ENCODE data around the gene SNX13. TPM values are rescaled to one million over a fixed set of nuclear protein-coding genes. Genes with fewer than 3 reads are reported as not detected.

The SNX13 gene
- total RNA-seq, 1 experiment from 2014 or later, result 29.0 TPM

DNA sequence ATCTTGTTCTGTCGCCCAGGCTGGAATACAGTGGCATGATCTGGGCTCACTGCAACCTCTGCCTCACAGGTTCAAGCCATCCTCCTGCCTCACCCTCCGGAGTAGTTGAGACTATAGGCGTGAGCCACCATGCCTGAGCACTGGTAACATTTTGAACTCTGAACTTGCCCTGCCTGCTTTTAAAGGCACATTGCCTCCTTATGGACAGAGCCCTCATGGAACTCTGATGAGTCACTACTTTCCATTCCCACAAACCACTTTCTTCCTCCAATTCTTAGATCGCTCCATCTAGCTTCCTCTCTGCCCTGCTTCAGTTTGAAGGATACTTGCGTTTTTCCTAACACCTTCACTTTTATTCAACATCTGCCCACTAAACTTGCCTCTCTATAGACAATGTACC lies 49.3 kb upstream of the SNX13 start:
- no peaks in the 10 kb centered on the region for H3K9me3 Mint-ChIP-seq
- no CpG with 5 or more reads among the region's 5 CpGs for WGBS (ENCODE audit: extremely low coverage, insufficient read length, low lambda C conversion rate)

More for the DNA sequence above, 49.3 kb upstream of the SNX13 start:
- H2BK120ac ChIP-seq (ENCODE audit: low read depth, low read length, poor library complexity, severe bottlenecking), result no peak overlapping the region
- no peak overlapping the region for H4K91ac ChIP-seq (ENCODE audit: insufficient read length, low read depth, low read length)
- H3K27me3 ChIP-seq (ENCODE audit: insufficient read depth, low read length), result no peaks in the 10 kb centered on the region
- no peaks in the 10 kb centered on the region for H3K79me1 ChIP-seq (ENCODE audit: insufficient read depth, low read depth, low read length, poor library complexity, severe bottlenecking)
- no peak overlapping the region for H3T11ph ChIP-seq (ENCODE audit: low read length)
- TF ChIP-seq, protein P1, sequence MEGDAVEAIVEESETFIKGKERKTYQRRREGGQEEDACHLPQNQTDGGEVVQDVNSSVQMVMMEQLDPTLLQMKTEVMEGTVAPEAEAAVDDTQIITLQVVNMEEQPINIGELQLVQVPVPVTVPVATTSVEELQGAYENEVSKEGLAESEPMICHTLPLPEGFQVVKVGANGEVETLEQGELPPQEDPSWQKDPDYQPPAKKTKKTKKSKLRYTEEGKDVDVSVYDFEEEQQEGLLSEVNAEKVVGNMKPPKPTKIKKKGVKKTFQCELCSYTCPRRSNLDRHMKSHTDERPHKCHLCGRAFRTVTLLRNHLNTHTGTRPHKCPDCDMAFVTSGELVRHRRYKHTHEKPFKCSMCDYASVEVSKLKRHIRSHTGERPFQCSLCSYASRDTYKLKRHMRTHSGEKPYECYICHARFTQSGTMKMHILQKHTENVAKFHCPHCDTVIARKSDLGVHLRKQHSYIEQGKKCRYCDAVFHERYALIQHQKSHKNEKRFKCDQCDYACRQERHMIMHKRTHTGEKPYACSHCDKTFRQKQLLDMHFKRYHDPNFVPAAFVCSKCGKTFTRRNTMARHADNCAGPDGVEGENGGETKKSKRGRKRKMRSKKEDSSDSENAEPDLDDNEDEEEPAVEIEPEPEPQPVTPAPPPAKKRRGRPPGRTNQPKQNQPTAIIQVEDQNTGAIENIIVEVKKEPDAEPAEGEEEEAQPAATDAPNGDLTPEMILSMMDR (conservative IDR thresholded peaks at IDR 0.05), result no peak
- DNase-seq, result no peak
- no peaks in the 10 kb centered on the region for H3K36me3 Mint-ChIP-seq (ENCODE audit: insufficient read depth in 1 of 3, low read depth in 3 of 3)
- H4K5ac ChIP-seq (ENCODE audit: insufficient read length, low read depth, low read length), result no peak overlapping the region
- no peak overlapping the region for H3K27ac Mint-ChIP-seq
- H2AK5ac ChIP-seq (ENCODE audit: insufficient read length, low read length), result no peak overlapping the region
- no peaks in the 10 kb centered on the region for H3K27me3 Mint-ChIP-seq (ENCODE audit: low read depth)
- no peak overlapping the region for H3K56ac ChIP-seq (ENCODE audit: insufficient read length, low read depth, low read length)
- no peak overlapping the region for H2BK20ac ChIP-seq (ENCODE audit: low read depth, low read length, poor library complexity, severe bottlenecking)
- H2BK5ac ChIP-seq (ENCODE audit: insufficient read length, low read length), result no peak overlapping the region
- H3K79me2 ChIP-seq (ENCODE audit: insufficient read depth, low read length), result no peaks in the 10 kb centered on the region
- H3K18ac ChIP-seq (ENCODE audit: insufficient read length, low read depth, low read length), result no peak overlapping the region
- no peak overlapping the region for H2AFZ ChIP-seq (ENCODE audit: low read length)
- no peak overlapping the region for H3K27ac ChIP-seq (ENCODE audit: insufficient read length, low read depth, low read length)
- H3K4me1 ChIP-seq (ENCODE audit: insufficient read depth, low read length), result no peaks in the 10 kb centered on the region
- no peak overlapping the region for H4K8ac ChIP-seq (replicated peaks; ENCODE audit: insufficient read length, low read depth, low read length)
- H3K9ac ChIP-seq (ENCODE audit: extremely low read depth, insufficient read length, low read length), result no peak overlapping the region
- no peak overlapping the region for H3K14ac ChIP-seq (ENCODE audit: insufficient read depth, low read length)
- no peaks in the 10 kb centered on the region for H3K9me3 ChIP-seq (ENCODE audit: control insufficient read depth, low read depth, low read length)
- H3K4me3 Mint-ChIP-seq, result no peak overlapping the region
- H3K4me1 Mint-ChIP-seq, result peaks cover 4 to 5% of the 10 kb centered on the region in 2 experiments; a peak in 2 of 4 replicates
- H3K23ac ChIP-seq (ENCODE audit: insufficient read length, low read depth, low read length), result no peak overlapping the region
- H3K4ac ChIP-seq (ENCODE audit: low read depth, low read length), result no peak overlapping the region
- H2BK15ac ChIP-seq (ENCODE audit: low read depth, low read length), result no peak overlapping the region
- H3K23me2 ChIP-seq (ENCODE audit: insufficient read length, low read depth, low read length, poor library complexity, severe bottlenecking), result no peaks in the 10 kb centered on the region
- no peak overlapping the region for H2BK12ac ChIP-seq (ENCODE audit: insufficient read length, low read depth, low read length)
- no peaks in the 10 kb centered on the region for H4K20me1 ChIP-seq (ENCODE audit: control insufficient read depth, insufficient read depth, insufficient read length)
- no peak overlapping the region for H3K4me2 ChIP-seq (ENCODE audit: insufficient read depth, insufficient read length, low read length)
